Parathyroid adenoma (tissue), 2 donors: ENCODE results near the gene PLEKHH1.
"Not testable (repeated sequence)": the region's sequence is repeated elsewhere in the genome, so short reads cannot be mapped to it uniquely, and the experiment has no call there.

Experiments
- H2AFZ ChIP-seq: fragments of 300-600 bp; sonication (generic); one replicate; pipeline ENCODE4 v1.7.0; 2017; ENCODE audit warnings: antibody characterized with exemption, mild to moderate bottlenecking
- H3K27ac ChIP-seq: fragments of 300-600 bp; sonication (generic); one replicate; pipeline ENCODE4 v1.7.0; 2017
- H3K27me3 ChIP-seq: fragments of 300-600 bp; sonication (generic); one replicate; pipeline ENCODE4 v1.7.0; 2017; ENCODE audit warnings: low read length; ENCODE audit not compliant: control insufficient read depth, insufficient read depth
- H3K36me3 ChIP-seq: fragments of 300-600 bp; sonication (generic); one replicate; pipeline ENCODE4 v1.7.0; 2017; ENCODE audit warnings: low read length; ENCODE audit not compliant: control insufficient read depth, insufficient read depth
- H3K4me1 ChIP-seq: fragments of 300-600 bp; sonication (generic); one replicate; pipeline ENCODE4 v1.7.0; 2017; ENCODE audit warnings: control low read depth
- H3K4me2 ChIP-seq: fragments of 300-600 bp; sonication (generic); one replicate; pipeline ENCODE4 v1.7.0; 2017; ENCODE audit warnings: low read length
- H3K4me3 ChIP-seq: fragments of 300-600 bp; sonication (generic); one replicate; pipeline ENCODE4 v1.7.0; 2017; ENCODE audit warnings: low read depth, low read length
- H3K79me2 ChIP-seq: fragments of 300-600 bp; sonication (generic); one replicate; pipeline ENCODE4 v1.7.0; 2017; ENCODE audit warnings: control low read depth
- H3K9ac ChIP-seq: fragments of 300-600 bp; sonication (generic); one replicate; pipeline ENCODE4 v1.7.0; 2017; ENCODE audit warnings: mild to moderate bottlenecking
- H3K9me3 ChIP-seq: fragments of 300-600 bp; sonication (generic); one replicate; pipeline ENCODE4 v1.7.0; 2017; ENCODE audit warnings: low read length; ENCODE audit not compliant: control insufficient read depth
- CTCF ChIP-seq: fragments of 300-600 bp; sonication (generic); IDR thresholded peaks from one replicate; pipeline ENCODE4 v1.7.0; 2017; ENCODE audit warnings: antibody characterized with exemption, mild to moderate bottlenecking
- donor health status: primary hyperparathyroidism.

The PLEKHH1 gene

GRCh38 chr14:67595392-67595791 is 62.3 kb downstream of the PLEKHH1 start:
- no peaks in the 10 kb centered on the region for H3K36me3 ChIP-seq

GRCh38 chr14:67599698-67600561 is 66.8 kb downstream of the PLEKHH1 start, which contains the start of gene PIGH:
Gene PIGH (minus strand): TSS chr14:67600268. CDS start chr14:67600203, 65 bp downstream.
- H2AFZ ChIP-seq = peak within 1 kb of the TSS; percentile 98
- H3K9me3 ChIP-seq = no peaks in the 10 kb centered on the region

More at GRCh38 chr14:67595392-67595791, 62.3 kb downstream of the PLEKHH1 start:
- no peak overlapping the region for H3K4me3 ChIP-seq
- H3K4me2 ChIP-seq = no peak overlapping the region
- H3K27ac ChIP-seq = no peak overlapping the region
- no peak for TF ChIP-seq CTCF
- H3K9ac ChIP-seq = no peak overlapping the region
- H2AFZ ChIP-seq = no peak overlapping the region
- H3K4me1 ChIP-seq = no peaks in the 10 kb centered on the region
- no peaks in the 10 kb centered on the region for H3K27me3 ChIP-seq
- no peaks in the 10 kb centered on the region for H3K79me2 ChIP-seq
- no peaks in the 10 kb centered on the region for H3K9me3 ChIP-seq

GRCh38 chr14:67600562-67600974 is 67.5 kb downstream of the PLEKHH1 start:
- H3K9me3 ChIP-seq, H3K4me1 ChIP-seq, H3K27me3 ChIP-seq, H3K9ac ChIP-seq, H3K79me2 ChIP-seq, H3K36me3 ChIP-seq: not testable (repeated sequence)
- H3K27ac ChIP-seq = peak overlapping the region; percentile 92
- H2AFZ ChIP-seq = peak overlapping the region; percentile 98
- peak overlapping the region; percentile 75 for H3K4me2 ChIP-seq
- H3K4me3 ChIP-seq = peak overlapping the region; percentile 81

More at GRCh38 chr14:67599698-67600561, 66.8 kb downstream of the PLEKHH1 start, which contains the start of gene PIGH:
- H3K4me3 ChIP-seq = peak within 1 kb of the TSS; percentile 81
- peak within 1 kb of the TSS; percentile 49 for H3K9ac ChIP-seq
- no peaks in the 10 kb centered on the region for H3K36me3 ChIP-seq
- no peaks in the 10 kb centered on the region for H3K79me2 ChIP-seq
- peak within 1 kb of the TSS; percentile 75 for H3K4me2 ChIP-seq
- no peaks in the 10 kb centered on the region for H3K27me3 ChIP-seq
- H3K27ac ChIP-seq = peak within 1 kb of the TSS; percentile 92
- H3K4me1 ChIP-seq = no peaks in the 10 kb centered on the region
- peak; percentile 73 for TF ChIP-seq CTCF

- no peaks in the 10 kb centered on the region for H3K4me1 ChIP-seq
- H3K36me3 ChIP-seq = no peaks in the 10 kb centered on the region
- no peak overlapping the region for H3K9ac ChIP-seq
- H3K9me3 ChIP-seq = no peaks in the 10 kb centered on the region
- no peak for TF ChIP-seq CTCF
- no peak overlapping the region for H3K27ac ChIP-seq
- H3K4me3 ChIP-seq = no peak overlapping the region
- H3K27me3 ChIP-seq = no peaks in the 10 kb centered on the region
- H2AFZ ChIP-seq = no peak overlapping the region
- H3K4me2 ChIP-seq = no peak overlapping the region
- H3K79me2 ChIP-seq = no peaks in the 10 kb centered on the region
Observed at GRCh38 chr14:67602076-67602475, 69.0 kb downstream of the PLEKHH1 start.

- Histone ChIP-seq H3K27ac (no peak overlapping the region), H3K4me1 (no peaks in the 10 kb centered on the region), H3K27me3 (no peaks in the 10 kb centered on the region), H3K4me3 (no peak overlapping the region), H3K36me3 (no peaks in the 10 kb centered on the region), H3K9ac (no peak overlapping the region), H3K9me3 (no peaks in the 10 kb centered on the region), H2AFZ (peak overlapping the region; percentile 44), H3K4me2 (no peak overlapping the region), H3K79me2 (no peaks in the 10 kb centered on the region)
- no peak for TF ChIP-seq CTCF
Observed at GRCh38 chr14:67602995-67603545, 70.0 kb downstream of the PLEKHH1 start.
